ENCODE data around the gene CAMSAP1.

Gene CAMSAP1

DNA sequence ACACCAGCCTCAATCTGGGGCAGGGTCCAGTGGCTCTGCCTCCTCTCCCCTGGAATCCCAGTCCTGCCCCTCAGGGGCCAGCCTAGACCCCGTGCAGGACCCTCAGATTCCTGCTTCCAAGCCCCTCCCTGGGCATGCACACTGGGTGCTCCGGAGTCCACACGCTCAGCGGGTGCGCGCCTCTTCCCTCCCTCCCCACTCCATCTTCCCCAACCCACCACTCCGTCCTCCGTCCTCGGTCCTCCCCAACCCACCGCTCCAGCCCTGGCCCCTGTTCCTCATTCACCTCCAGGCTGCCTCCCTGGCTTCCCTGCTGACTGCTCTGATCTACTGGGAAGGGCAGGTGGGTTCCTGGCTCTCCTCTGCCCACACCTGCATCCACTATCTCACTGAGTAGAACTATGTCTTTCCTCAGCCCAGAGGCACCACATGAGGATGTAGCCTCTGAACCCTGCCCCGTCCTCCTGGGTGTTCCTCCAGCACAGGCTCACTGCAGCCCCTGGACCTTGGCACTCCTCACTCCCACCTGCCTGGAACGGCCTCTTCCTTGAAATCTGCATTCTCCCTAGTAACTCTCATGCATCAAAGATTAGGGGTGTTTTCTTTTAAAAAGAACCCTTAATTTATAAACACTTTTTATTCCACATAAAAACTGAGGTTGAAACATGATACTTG lies 92.8 kb downstream of the CAMSAP1 start:
- DNase-seq (ENCODE audit: low spot score in 2 of 2) = no peak
- H3K36me3 ChIP-seq (replicated peaks) = peaks cover 62% of the 10 kb centered on the region
- H3K4me1 ChIP-seq = no peaks in the 10 kb centered on the region
- H3K4me3 ChIP-seq = no peak overlapping the region
- in situ Hi-C loops (cut with MboI; ENCODE audit: low sequenced_read_pairs) = no loop called here
- no peaks in the 10 kb centered on the region for H3K9me3 ChIP-seq
- no peaks in the 10 kb centered on the region for H3K27me3 ChIP-seq (ENCODE audit: low read depth)

DNA sequence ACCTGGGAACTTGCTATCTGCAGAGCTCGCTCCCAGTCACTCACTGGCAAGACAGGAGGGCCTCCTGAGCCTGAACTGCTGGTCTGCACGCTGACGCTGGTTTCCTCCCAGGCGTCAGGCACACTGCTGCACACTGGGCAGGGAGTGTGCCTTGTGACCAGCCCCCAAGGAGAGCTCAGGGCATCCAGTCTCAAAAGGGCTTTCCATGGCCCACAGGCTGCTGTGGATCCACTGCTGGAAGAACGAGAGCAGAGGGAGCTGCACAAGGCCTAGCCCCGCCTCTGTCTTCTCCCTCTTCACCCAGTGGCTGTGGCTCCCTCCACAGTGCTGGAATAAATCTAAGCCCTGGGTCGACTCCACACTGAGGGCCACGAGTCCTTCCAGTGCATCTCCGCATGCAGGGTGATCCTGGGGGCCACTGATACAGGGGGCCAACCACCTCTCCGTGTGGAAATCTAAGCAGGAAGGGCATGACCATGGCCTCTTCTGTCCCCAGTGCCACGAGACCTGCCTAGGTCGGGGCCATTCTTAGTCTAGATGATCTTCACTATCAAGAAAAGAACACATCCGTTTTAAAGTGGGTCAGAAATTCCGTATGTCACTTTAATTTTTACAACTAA lies 93.6 kb downstream of the CAMSAP1 start:
- in situ Hi-C loops (cut with MboI; ENCODE audit: low sequenced_read_pairs) = no loop called here
- H3K36me3 ChIP-seq (replicated peaks) = peaks cover 57% of the 10 kb centered on the region
- no peak for DNase-seq (ENCODE audit: low spot score in 2 of 2)

DNA sequence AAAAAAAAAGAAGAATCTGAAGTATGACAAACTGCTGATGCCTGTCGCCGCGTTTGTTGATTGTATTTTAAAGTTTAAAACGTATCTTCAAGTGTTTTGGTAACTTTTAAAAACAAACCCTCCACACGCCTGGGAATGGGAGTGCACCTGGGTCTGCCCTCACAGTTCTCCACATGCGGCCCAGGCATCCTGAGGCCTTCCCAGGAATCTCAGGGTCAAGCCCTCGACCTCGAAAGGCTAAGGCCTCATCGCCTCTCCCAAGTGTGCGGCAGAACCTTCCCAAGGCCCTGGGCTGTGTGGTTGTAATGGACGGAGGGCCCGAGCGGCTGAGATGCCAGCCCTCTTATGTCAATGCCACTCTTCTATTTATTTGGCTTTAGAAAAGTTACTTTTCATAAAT lies 94.4 kb downstream of the CAMSAP1 start:
- DNase-seq (ENCODE audit: low spot score in 2 of 2) = no peak
- in situ Hi-C loops (cut with MboI; ENCODE audit: low sequenced_read_pairs) = no loop called here
- Histone ChIP-seq H3K4me1 (no peaks in the 10 kb centered on the region), H3K9me3 (no peaks in the 10 kb centered on the region), H3K27me3 (ENCODE audit: low read depth) (no peaks in the 10 kb centered on the region), H3K36me3 (replicated peaks) (peaks cover 48% of the 10 kb centered on the region), H3K4me3 (no peak overlapping the region)

More for the DNA sequence above, 93.6 kb downstream of the CAMSAP1 start:
- H3K4me1 ChIP-seq = no peaks in the 10 kb centered on the region
- no peak overlapping the region for H3K4me3 ChIP-seq
- no peaks in the 10 kb centered on the region for H3K27me3 ChIP-seq (ENCODE audit: low read depth)
- no peaks in the 10 kb centered on the region for H3K9me3 ChIP-seq

DNA sequence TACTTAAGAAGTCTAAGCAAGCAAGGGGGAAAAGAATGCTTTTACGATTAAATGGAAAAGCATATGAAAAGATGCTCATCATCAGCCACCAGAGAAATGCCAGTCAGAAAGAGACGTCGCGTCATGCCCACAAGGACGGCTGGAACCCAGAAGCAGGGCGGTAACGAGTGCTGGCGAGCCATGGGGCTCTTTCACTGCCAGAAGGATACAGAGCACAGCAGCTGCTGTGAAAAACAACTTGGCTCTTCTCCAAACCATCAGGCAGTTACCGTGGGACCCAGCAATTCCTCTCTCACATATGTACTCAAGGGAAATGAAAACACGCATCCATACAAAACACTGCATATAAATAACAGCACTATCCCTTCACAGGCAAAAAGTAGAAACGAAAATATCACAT lies 95.5 kb downstream of the CAMSAP1 start:
- no peak for DNase-seq (ENCODE audit: low spot score in 2 of 2)
- H3K4me3 ChIP-seq = no peak overlapping the region
- H3K27me3 ChIP-seq (ENCODE audit: low read depth) = no peaks in the 10 kb centered on the region
- no peaks in the 10 kb centered on the region for H3K9me3 ChIP-seq
- peaks cover 42% of the 10 kb centered on the region for H3K36me3 ChIP-seq (replicated peaks)
- in situ Hi-C loops (cut with MboI; ENCODE audit: low sequenced_read_pairs) = no loop called here
- no peaks in the 10 kb centered on the region for H3K4me1 ChIP-seq

- no peak for DNase-seq (ENCODE audit: low spot score in 2 of 2)
- no peaks in the 10 kb centered on the region for H3K9me3 ChIP-seq
- no peaks in the 10 kb centered on the region for H3K4me1 ChIP-seq
- no peak overlapping the region for H3K4me3 ChIP-seq
- peaks cover 39% of the 10 kb centered on the region for H3K36me3 ChIP-seq (replicated peaks)
- no peaks in the 10 kb centered on the region for H3K27me3 ChIP-seq (ENCODE audit: low read depth)
- in situ Hi-C loops (cut with MboI; ENCODE audit: low sequenced_read_pairs) = no loop called here
Measured at GRCh38 chr9:135810806-135811575, 96.4 kb downstream of the CAMSAP1 start.

DNA sequence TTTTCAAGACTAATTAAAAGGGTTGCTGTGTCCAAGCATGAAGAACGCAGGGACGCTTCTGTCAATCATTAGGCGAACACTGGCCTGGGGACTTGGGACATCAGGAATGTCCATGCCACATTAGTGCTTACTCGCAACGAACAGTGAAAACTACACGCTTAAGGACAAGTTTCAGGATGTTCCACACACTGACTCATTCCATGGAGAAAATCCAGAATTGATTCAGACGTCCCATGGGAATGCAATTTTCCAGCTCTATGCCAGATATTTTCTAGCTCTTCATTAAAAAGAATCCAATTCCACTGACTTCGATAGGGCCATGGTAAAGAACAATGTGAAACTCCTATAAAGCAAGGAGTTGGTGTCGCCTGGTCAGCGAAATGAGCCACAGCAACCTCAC lies 98.2 kb downstream of the CAMSAP1 start:
- in situ Hi-C loops (cut with MboI; ENCODE audit: low sequenced_read_pairs) = no loop called here
- Histone ChIP-seq H3K4me1 (no peaks in the 10 kb centered on the region), H3K36me3 (replicated peaks) (peaks cover 29% of the 10 kb centered on the region), H3K27me3 (ENCODE audit: low read depth) (no peaks in the 10 kb centered on the region), H3K4me3 (no peak overlapping the region), H3K9me3 (no peaks in the 10 kb centered on the region)
- no peak for DNase-seq (ENCODE audit: low spot score in 2 of 2)

- peaks cover 8% of the 10 kb centered on the region for H3K36me3 ChIP-seq (replicated peaks)
- H3K4me1 ChIP-seq = no peaks in the 10 kb centered on the region
- DNase-seq (ENCODE audit: low spot score in 2 of 2) = no peak
- no peaks in the 10 kb centered on the region for H3K9me3 ChIP-seq
- in situ Hi-C loops (cut with MboI; ENCODE audit: low sequenced_read_pairs) = no loop called here
- H3K27me3 ChIP-seq (ENCODE audit: low read depth) = no peaks in the 10 kb centered on the region
- H3K4me3 ChIP-seq = no peak overlapping the region
Measured at GRCh38 chr9:135805422-135806022, 101.8 kb downstream of the CAMSAP1 start.

DNA sequence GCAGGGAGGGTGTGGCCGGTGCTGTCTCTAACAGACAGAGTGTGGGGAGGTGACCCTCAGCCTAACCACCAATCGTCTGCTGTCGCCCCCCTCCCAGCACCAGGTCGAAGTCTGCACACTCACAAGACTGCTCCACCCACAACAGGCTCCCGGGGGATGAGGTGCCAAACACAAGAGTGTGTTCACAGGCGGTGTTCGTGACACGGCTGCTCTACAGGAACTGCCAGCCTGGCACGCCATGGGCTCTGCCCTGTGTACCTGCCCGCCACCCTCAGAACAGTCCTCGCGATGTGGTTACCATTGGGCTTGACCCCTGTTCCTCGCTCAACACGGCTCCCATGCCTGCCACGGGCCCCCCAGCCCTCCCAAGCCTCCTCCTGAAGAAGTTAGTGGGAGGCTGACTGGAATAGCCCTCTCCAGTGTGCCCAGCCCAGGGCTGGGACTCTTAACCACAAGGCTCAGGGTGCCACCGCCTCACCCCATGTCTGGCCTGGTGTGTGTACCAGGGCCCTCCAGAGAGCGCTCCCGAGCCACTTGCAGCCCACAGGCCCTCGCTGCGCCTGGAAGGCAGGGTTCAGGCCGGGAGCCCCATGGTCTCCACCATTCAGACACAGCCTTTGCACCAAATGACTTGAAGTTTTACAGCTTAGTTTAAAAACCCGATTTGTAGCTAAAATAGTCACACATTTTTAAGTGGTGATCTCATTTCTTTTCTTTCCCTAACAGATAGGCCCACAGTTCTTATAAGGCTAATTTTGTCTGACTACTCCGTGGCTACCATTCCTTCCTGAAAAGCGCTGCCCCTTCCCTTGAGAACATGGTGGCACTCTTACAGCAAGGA lies 102.5 kb downstream of the CAMSAP1 start:
- H3K9me3 ChIP-seq = no peaks in the 10 kb centered on the region
- peaks cover under 1% of the 10 kb centered on the region; the same call in 1 of the 2 replicates for H3K36me3 ChIP-seq (replicated peaks)
- in situ Hi-C loops (cut with MboI; ENCODE audit: low sequenced_read_pairs) = no loop called here
- H3K4me1 ChIP-seq = no peaks in the 10 kb centered on the region
- no peak for DNase-seq (ENCODE audit: low spot score in 2 of 2)
- H3K4me3 ChIP-seq = no peak overlapping the region
- H3K27me3 ChIP-seq (ENCODE audit: low read depth) = no peaks in the 10 kb centered on the region

DNA sequence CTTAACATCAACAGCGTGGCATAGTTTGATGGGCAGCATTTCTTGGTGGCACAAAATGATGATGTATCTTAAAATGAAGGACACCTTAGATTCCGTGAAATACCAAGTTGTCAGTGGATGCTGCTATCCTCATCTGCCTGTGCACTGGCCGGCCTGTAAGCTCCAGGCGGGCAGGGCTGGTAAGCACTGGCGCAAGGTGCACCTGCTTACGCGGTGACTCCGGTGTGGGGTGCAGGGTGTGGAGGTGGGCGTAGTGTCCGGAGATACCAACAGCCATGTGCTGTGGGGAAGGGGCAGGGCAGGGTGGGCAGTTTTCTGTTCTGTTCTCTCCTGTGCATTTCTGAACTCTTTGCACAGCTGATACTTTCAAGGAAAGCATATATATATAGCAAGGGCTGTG lies 103.9 kb downstream of the CAMSAP1 start:
- H3K9me3 ChIP-seq = no peaks in the 10 kb centered on the region
- no peak overlapping the region for H3K4me3 ChIP-seq
- no peaks in the 10 kb centered on the region for H3K4me1 ChIP-seq
- no peak for DNase-seq (ENCODE audit: low spot score in 2 of 2)
- no peaks in the 10 kb centered on the region for H3K36me3 ChIP-seq (replicated peaks)
- in situ Hi-C loops (cut with MboI; ENCODE audit: low sequenced_read_pairs) = no loop called here
- no peaks in the 10 kb centered on the region for H3K27me3 ChIP-seq (ENCODE audit: low read depth)

GRCh38 chr9:135802876-135803419 lies 104.4 kb downstream of the CAMSAP1 start:
- no peak for DNase-seq (ENCODE audit: low spot score in 2 of 2)
- in situ Hi-C loops (cut with MboI; ENCODE audit: low sequenced_read_pairs) = no loop called here
- H3K27me3 ChIP-seq (ENCODE audit: low read depth) = no peaks in the 10 kb centered on the region
- no peaks in the 10 kb centered on the region for H3K4me1 ChIP-seq
- no peaks in the 10 kb centered on the region for H3K9me3 ChIP-seq
- H3K4me3 ChIP-seq = no peak overlapping the region
- H3K36me3 ChIP-seq (replicated peaks) = no peaks in the 10 kb centered on the region

GRCh38 chr9:135801070-135801469 lies 106.3 kb downstream of the CAMSAP1 start:
- H3K4me3 ChIP-seq = no peak overlapping the region
- no peak for DNase-seq (ENCODE audit: low spot score in 2 of 2)

DNA sequence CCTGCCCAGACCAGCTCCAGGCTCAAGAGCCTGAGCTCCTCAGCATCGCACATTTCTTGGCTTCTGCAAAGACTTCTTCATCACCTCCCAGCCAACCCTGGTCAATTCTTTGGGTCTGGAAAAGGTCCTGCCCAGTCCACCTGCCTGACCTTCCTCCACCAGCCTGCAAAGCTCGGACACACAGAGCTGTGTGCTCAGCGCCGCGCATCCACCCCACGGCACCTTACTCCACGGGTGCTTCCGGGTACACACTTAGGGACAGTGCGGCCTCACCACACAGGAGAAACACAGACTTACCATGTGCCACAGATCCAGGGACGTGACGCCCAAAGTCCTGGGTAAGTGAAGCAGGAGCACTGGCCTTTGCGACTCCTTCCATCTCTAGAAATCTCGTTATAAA lies 108.1 kb downstream of the CAMSAP1 start:
- Histone ChIP-seq H3K4me3 (no peak overlapping the region), H3K36me3 (replicated peaks) (no peaks in the 10 kb centered on the region), H3K9me3 (no peaks in the 10 kb centered on the region), H3K4me1 (no peaks in the 10 kb centered on the region), H3K27me3 (ENCODE audit: low read depth) (peaks cover 5% of the 10 kb centered on the region)
- no peak for DNase-seq (ENCODE audit: low spot score in 2 of 2)
- in situ Hi-C loops (cut with MboI; ENCODE audit: low sequenced_read_pairs) = loop anchor here (25.0 kb wide), 1 partner anchor 112 kb away; the partner anchor contains the start of gene SOHLH1

More at GRCh38 chr9:135801070-135801469, 106.3 kb downstream of the CAMSAP1 start:
- Histone ChIP-seq H3K4me1 (no peaks in the 10 kb centered on the region), H3K9me3 (no peaks in the 10 kb centered on the region), H3K36me3 (replicated peaks) (no peaks in the 10 kb centered on the region), H3K27me3 (ENCODE audit: low read depth) (no peaks in the 10 kb centered on the region)
- in situ Hi-C loops (cut with MboI; ENCODE audit: low sequenced_read_pairs) = no loop called here

GRCh38 chr9:135798263-135798585 lies 109.1 kb downstream of the CAMSAP1 start:
- no peaks in the 10 kb centered on the region for H3K36me3 ChIP-seq (replicated peaks)
- no peaks in the 10 kb centered on the region for H3K9me3 ChIP-seq
- in situ Hi-C loops (cut with MboI; ENCODE audit: low sequenced_read_pairs) = loop anchor here (25.0 kb wide), 1 partner anchor 111 kb away; the partner anchor contains the start of gene SOHLH1
- DNase-seq (ENCODE audit: low spot score in 2 of 2) = no peak
- H3K4me3 ChIP-seq = no peak overlapping the region
- peaks cover 8% of the 10 kb centered on the region for H3K27me3 ChIP-seq (ENCODE audit: low read depth)
- no peaks in the 10 kb centered on the region for H3K4me1 ChIP-seq

All from HAP-1 (cell line).